Measurements from ENCODE around the gene ZNF23. TPM values are rescaled to one million over a fixed set of nuclear protein-coding genes. Genes with fewer than 3 reads are reported as not detected.

The ZNF23 gene
- total RNA-seq, 2 donors from 2014 or later, result 6.1 to 6.8 TPM

DNA sequence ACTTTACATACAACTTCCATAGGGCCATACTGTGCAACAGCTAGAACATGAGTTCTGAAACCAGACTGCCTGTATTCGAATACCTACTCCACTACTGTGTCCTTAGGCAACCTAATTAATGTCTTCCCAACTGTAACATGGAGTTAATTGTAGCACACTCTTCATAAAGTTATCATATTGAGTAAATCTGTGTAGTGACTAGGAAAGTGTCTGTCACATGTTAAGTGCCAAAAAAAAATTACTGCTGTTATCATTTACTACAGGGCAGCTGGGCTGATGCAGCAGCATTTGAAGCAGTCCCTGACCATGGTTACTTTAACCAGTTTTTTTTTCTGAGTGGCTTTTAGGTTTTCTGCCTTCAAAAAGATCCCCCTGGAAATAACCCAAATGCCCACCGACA is 10.9 kb upstream of the ZNF23 start:
- no peak for TF ChIP-seq POLR2A (IDR thresholded peaks at IDR 0.05)
- no peak for TF ChIP-seq POLR2AphosphoS5 (IDR thresholded peaks at IDR 0.05)
- TF ChIP-seq, protein P1, sequence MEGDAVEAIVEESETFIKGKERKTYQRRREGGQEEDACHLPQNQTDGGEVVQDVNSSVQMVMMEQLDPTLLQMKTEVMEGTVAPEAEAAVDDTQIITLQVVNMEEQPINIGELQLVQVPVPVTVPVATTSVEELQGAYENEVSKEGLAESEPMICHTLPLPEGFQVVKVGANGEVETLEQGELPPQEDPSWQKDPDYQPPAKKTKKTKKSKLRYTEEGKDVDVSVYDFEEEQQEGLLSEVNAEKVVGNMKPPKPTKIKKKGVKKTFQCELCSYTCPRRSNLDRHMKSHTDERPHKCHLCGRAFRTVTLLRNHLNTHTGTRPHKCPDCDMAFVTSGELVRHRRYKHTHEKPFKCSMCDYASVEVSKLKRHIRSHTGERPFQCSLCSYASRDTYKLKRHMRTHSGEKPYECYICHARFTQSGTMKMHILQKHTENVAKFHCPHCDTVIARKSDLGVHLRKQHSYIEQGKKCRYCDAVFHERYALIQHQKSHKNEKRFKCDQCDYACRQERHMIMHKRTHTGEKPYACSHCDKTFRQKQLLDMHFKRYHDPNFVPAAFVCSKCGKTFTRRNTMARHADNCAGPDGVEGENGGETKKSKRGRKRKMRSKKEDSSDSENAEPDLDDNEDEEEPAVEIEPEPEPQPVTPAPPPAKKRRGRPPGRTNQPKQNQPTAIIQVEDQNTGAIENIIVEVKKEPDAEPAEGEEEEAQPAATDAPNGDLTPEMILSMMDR (IDR thresholded peaks at IDR 0.05), result no peak
- Histone ChIP-seq H3K27ac (no peak overlapping the region), H3K4me1 (replicated peaks) (no peaks in the 10 kb centered on the region), H3K4me3 (no peak overlapping the region), H3K36me3 (no peaks in the 10 kb centered on the region), H3K9me3 (no peaks in the 10 kb centered on the region), H3K27me3 (replicated peaks; ENCODE audit: insufficient read depth) (no peaks in the 10 kb centered on the region)
- 94% methylated on average over 2 of the region's 2 CpGs for WGBS
- DNase-seq (ENCODE audit: low spot score), result no peak
- intact Hi-C loops (cut with DNase I), result no loop called here

DNA sequence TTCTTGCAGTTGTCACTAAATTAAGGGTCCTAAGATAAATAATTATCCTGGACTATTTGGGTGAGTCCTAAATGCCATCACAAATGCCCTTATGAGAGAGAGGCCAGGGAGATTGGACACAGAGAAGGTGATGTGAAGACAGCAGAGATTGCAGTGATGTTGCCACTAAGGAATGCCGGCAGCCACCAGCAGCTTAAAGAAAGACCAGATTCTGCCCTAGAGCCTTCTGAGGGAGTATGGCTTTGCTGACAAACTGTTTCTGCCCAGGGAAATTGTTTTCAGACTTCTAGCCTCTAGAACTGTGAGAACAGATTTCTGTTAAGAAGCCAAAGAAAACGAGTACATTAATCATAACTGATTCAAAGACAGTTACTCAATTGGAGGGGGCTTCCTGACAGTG is 10.0 kb upstream of the ZNF23 start:
- TF ChIP-seq POLR2AphosphoS5 (IDR thresholded peaks at IDR 0.05), result no peak
- TF ChIP-seq, protein P1 (IDR thresholded peaks at IDR 0.05), result no peak
- no peak for TF ChIP-seq POLR2A (IDR thresholded peaks at IDR 0.05)
- no peak for DNase-seq (ENCODE audit: low spot score)
- no peak overlapping the region for H3K4me3 ChIP-seq
- 65% methylated on average over 2 of the region's 2 CpGs for WGBS
- no peaks in the 10 kb centered on the region for H3K36me3 ChIP-seq
- intact Hi-C loops (cut with DNase I), result no loop called here
- no peak overlapping the region for H3K27ac ChIP-seq
- no peaks in the 10 kb centered on the region for H3K4me1 ChIP-seq (replicated peaks)
- no peaks in the 10 kb centered on the region for H3K9me3 ChIP-seq
- no peaks in the 10 kb centered on the region for H3K27me3 ChIP-seq (replicated peaks; ENCODE audit: insufficient read depth)

DNA sequence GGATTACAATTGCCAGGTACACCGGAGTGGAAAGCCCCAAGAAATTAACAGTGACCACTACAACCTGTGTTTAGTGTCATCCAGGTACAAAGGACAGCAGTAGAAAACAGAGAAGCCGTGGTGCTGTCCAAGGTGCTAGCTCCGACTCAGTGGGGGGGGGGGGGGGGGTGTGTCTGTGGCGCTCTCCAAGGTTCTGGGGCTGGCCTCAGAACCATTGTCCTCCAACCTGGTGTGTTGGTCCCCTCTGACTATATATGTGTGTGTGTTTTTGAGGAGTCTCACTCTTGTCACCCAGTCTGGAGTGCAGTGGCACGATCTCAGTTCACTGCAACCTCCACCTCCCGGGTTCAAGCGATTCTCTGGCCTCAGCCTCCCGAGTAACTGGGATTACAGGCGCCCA is 5.8 kb upstream of the ZNF23 start:
- 31% methylated on average over 9 of the region's 9 CpGs for WGBS
- TF ChIP-seq, protein P1 (IDR thresholded peaks at IDR 0.05), result no peak
- TF ChIP-seq POLR2A (IDR thresholded peaks at IDR 0.05) (no peak), POLR2AphosphoS5 (IDR thresholded peaks at IDR 0.05) (no peak)
- intact Hi-C loops (cut with DNase I), result no loop called here
- H3K36me3 ChIP-seq, result no peaks in the 10 kb centered on the region
- H3K27ac ChIP-seq, result no peak overlapping the region
- no peak overlapping the region for H3K4me3 ChIP-seq
- no peak for DNase-seq (ENCODE audit: low spot score)
- H3K9me3 ChIP-seq, result no peaks in the 10 kb centered on the region
- no peaks in the 10 kb centered on the region for H3K27me3 ChIP-seq (replicated peaks; ENCODE audit: insufficient read depth)
- no peaks in the 10 kb centered on the region for H3K4me1 ChIP-seq (replicated peaks)

- intact Hi-C loops (cut with DNase I), result no loop called here
- no peak for DNase-seq (ENCODE audit: low spot score)
- Histone ChIP-seq H3K36me3 (no peaks in the 10 kb centered on the region), H3K4me3 (no peak overlapping the region), H3K9me3 (no peaks in the 10 kb centered on the region), H3K27me3 (replicated peaks; ENCODE audit: insufficient read depth) (no peaks in the 10 kb centered on the region), H3K4me1 (replicated peaks) (no peaks in the 10 kb centered on the region), H3K27ac (no peak overlapping the region)
- TF ChIP-seq POLR2AphosphoS5 (IDR thresholded peaks at IDR 0.05) (no peak), POLR2A (IDR thresholded peaks at IDR 0.05) (no peak)
- TF ChIP-seq, protein P1 (IDR thresholded peaks at IDR 0.05), result no peak
- 28% methylated on average over 1 of the region's 1 CpG for WGBS
Observed at GRCh38 chr16:71464231-71464630, 2.2 kb upstream of the ZNF23 start.

GRCh38 chr16:71460941-71461340 is 1.1 kb downstream of the ZNF23 start:
- Histone ChIP-seq H3K27ac (no peak overlapping the region), H3K4me1 (replicated peaks) (no peaks in the 10 kb centered on the region), H3K9me3 (no peaks in the 10 kb centered on the region), H3K27me3 (replicated peaks; ENCODE audit: insufficient read depth) (no peaks in the 10 kb centered on the region), H3K36me3 (no peaks in the 10 kb centered on the region), H3K4me3 (no peak overlapping the region)
- TF ChIP-seq, protein P1 (IDR thresholded peaks at IDR 0.05), result no peak
- TF ChIP-seq POLR2AphosphoS5 (IDR thresholded peaks at IDR 0.05) (no peak), POLR2A (IDR thresholded peaks at IDR 0.05) (no peak)
- WGBS, result 92% methylated on average over 1 of the region's 1 CpG
- intact Hi-C loops (cut with DNase I), result no loop called here
- DNase-seq (ENCODE audit: low spot score), result no peak

Measured in prostate gland (tissue), 2 donors.